IMR-90 (cell line): Measurements from ENCODE around the gene GBE1. TPM values are rescaled to one million over a fixed set of nuclear protein-coding genes. Genes with fewer than 3 reads are reported as not detected.

Experiments
- ATAC-seq: fragments of 200-7000 bp; cut with Tn5 transposase; 2 replicates; pipeline ENCODE4 v1.9.1; 2020; ENCODE audit warnings: low read depth, mild to moderate bottlenecking, moderate library complexity
- BruUV-seq: library from RNA; stranded (reverse); fragments of 400-500 nt; replicated peaks from 2 replicates; lab custom pipeline; 2021; lab: Mats Ljungman, UMichigan
- CTCF ChIA-PET: fragments of 300-600 bp; formaldehyde crosslinking; extraction: SDS; loops from one replicate; lab custom pipeline; 2021; ENCODE audit warnings: antibody characterized with exemption; lab: Yijun Ruan, JAX
- POLR2A ChIA-PET: fragments of 300-600 bp; sonication (Branson Sonifier 250); formaldehyde crosslinking; loops from one replicate; lab custom pipeline; 2022; ENCODE audit warnings: antibody characterized with exemption; ENCODE audit not compliant: unreplicated experiment; lab: Charles Lee
- DNase-seq: peaks from one replicate; pipeline ENCODE4 v3.0.0; 2013
- H2AFZ ChIP-seq: replicated peaks from 2 replicates; pipeline ENCODE3; 2013; ENCODE audit warnings: low read length, mild to moderate bottlenecking; ENCODE audit not compliant: poor library complexity
- H2AK5ac ChIP-seq: 2 replicates; pipeline ENCODE4 v1.6.1; 2013; ENCODE audit warnings: low read depth, low read length, inconsistent platforms
- H2AK9ac ChIP-seq: replicated peaks from 2 replicates; pipeline ENCODE3; 2013; ENCODE audit warnings: mild to moderate bottlenecking, low read depth, low read length, moderate library complexity; ENCODE audit not compliant: poor library complexity
- H2BK120ac ChIP-seq: 2 replicates; pipeline ENCODE4 v1.6.1; 2013; ENCODE audit warnings: low read depth, low read length, inconsistent platforms
- H2BK15ac ChIP-seq: 3 replicates; pipeline ENCODE4 v1.6.1; 2013; ENCODE audit warnings: low read depth, low read length, inconsistent platforms
- H2BK20ac ChIP-seq: 2 replicates; pipeline ENCODE4 v1.6.1; 2013; ENCODE audit warnings: low read depth, mild to moderate bottlenecking, inconsistent platforms, low read length, moderate library complexity
- H2BK5ac ChIP-seq: 2 replicates; pipeline ENCODE4 v1.6.1; 2013; ENCODE audit warnings: mild to moderate bottlenecking, low read depth, low read length, inconsistent platforms; ENCODE audit not compliant: poor library complexity, severe bottlenecking
- H3K14ac ChIP-seq: replicated peaks from 2 replicates; pipeline ENCODE4 v1.6.1; 2013; ENCODE audit warnings: low read depth, low read length, inconsistent platforms
- H3K18ac ChIP-seq: 2 replicates; pipeline ENCODE4 v1.6.1; 2013; ENCODE audit warnings: low read depth, low read length, control low read depth
- H3K23ac ChIP-seq: 2 replicates; pipeline ENCODE4 v1.6.1; 2013; ENCODE audit warnings: low read depth, low read length, inconsistent platforms
- H3K27ac ChIP-seq: 2 replicates; pipeline ENCODE4 v1.5.1; 2013; ENCODE audit warnings: mild to moderate bottlenecking, control low read depth, low read length; ENCODE audit not compliant: insufficient read depth
- H3K27me3 ChIP-seq: 2 replicates; pipeline ENCODE4 v1.6.1; 2013; ENCODE audit warnings: low read length; ENCODE audit not compliant: control insufficient read depth, insufficient read depth
- H3K36me3 ChIP-seq: 2 replicates; pipeline ENCODE4 v1.6.1; 2013; ENCODE audit warnings: low read length, mixed read lengths; ENCODE audit not compliant: control insufficient read depth, insufficient read depth
- H3K4ac ChIP-seq: 2 replicates; pipeline ENCODE4 v1.6.1; 2013; ENCODE audit warnings: low read depth, low read length, inconsistent platforms
- H3K4me1 ChIP-seq: 2 replicates; pipeline ENCODE4 v1.6.1; 2013; ENCODE audit warnings: low read length, mixed read lengths; ENCODE audit not compliant: control insufficient read depth, insufficient read depth
- H3K4me2 ChIP-seq: 2 replicates; pipeline ENCODE4 v1.6.1; 2013; ENCODE audit warnings: low read depth, mild to moderate bottlenecking, control low read depth, low read length, moderate library complexity
- H3K4me3 ChIP-seq: 2 replicates; pipeline ENCODE4 v1.5.1; 2013; ENCODE audit warnings: low read depth, mild to moderate bottlenecking, control low read depth, low read length, moderate library complexity; ENCODE audit not compliant: insufficient read depth
- H3K56ac ChIP-seq: 2 replicates; pipeline ENCODE4 v1.6.1; 2013; ENCODE audit warnings: low read length, inconsistent platforms; ENCODE audit not compliant: insufficient read depth; ENCODE audit errors: extremely low read depth
- H3K79me1 ChIP-seq, 2 experiments: 2 replicates each; pipeline ENCODE4 v1.6.1; 2013; ENCODE audit warnings: low read length in 2 of 2, inconsistent platforms in 1 of 2, low read depth in 1 of 2
- H3K9ac ChIP-seq: 2 replicates; pipeline ENCODE4 v1.6.1; 2013; ENCODE audit warnings: low read depth, low read length, control low read depth
- H3K9me1 ChIP-seq: 2 replicates; pipeline ENCODE4 v1.6.1; 2013; ENCODE audit warnings: low read length, inconsistent platforms; ENCODE audit not compliant: insufficient read depth
- H3K9me3 ChIP-seq: 2 replicates; pipeline ENCODE4 v1.6.1; 2013; ENCODE audit warnings: low read length; ENCODE audit not compliant: control insufficient read depth, insufficient read depth
- H4K20me1 ChIP-seq: 2 replicates; pipeline ENCODE4 v1.6.1; 2013; ENCODE audit warnings: low read length, inconsistent platforms; ENCODE audit not compliant: insufficient read depth
- H4K5ac ChIP-seq: 2 replicates; pipeline ENCODE4 v1.6.1; 2013; ENCODE audit warnings: mild to moderate bottlenecking, low read depth, low read length, control low read depth
- H4K8ac ChIP-seq, 2 experiments: 2 replicates each; pipeline ENCODE4 v1.6.1; 2013; ENCODE audit warnings: low read depth in 2 of 2, low read length in 2 of 2, control low read depth in 1 of 2, inconsistent platforms in 1 of 2
- H4K91ac ChIP-seq: 2 replicates; pipeline ENCODE4 v1.6.1; 2013; ENCODE audit warnings: low read depth, low read length, inconsistent platforms; ENCODE audit not compliant: insufficient read depth
- BHLHE40 ChIP-seq: fragments of 150-350 bp; IDR thresholded peaks from 2 replicates; pipeline ENCODE4 v1.6.1; 2016; ENCODE audit warnings: mild to moderate bottlenecking, low read depth, low read length
- CEBPB ChIP-seq: IDR thresholded peaks from 2 replicates; pipeline ENCODE4 v1.6.1; 2012; ENCODE audit warnings: low read depth, low read length, improper control_type of control experiment
- CHD1 ChIP-seq: IDR thresholded peaks from 2 replicates; pipeline ENCODE4 v1.6.1; 2012; ENCODE audit warnings: low read depth, low read length, improper control_type of control experiment
- FOS ChIP-seq: fragments of 150-350 bp; IDR thresholded peaks from 2 replicates; pipeline ENCODE4 v1.6.1; 2016; ENCODE audit warnings: low read depth, low read length
- MAFK ChIP-seq: IDR thresholded peaks from 2 replicates; pipeline ENCODE4 v1.6.1; 2012; ENCODE audit warnings: low read depth, low read length, improper control_type of control experiment
- MAZ ChIP-seq: IDR thresholded peaks from 2 replicates; pipeline ENCODE4 v1.6.1; 2012; ENCODE audit warnings: low read depth, mild to moderate bottlenecking, low read length, improper control_type of control experiment, moderate library complexity, borderline replicate concordance
- MXI1 ChIP-seq: IDR thresholded peaks from 2 replicates; pipeline ENCODE4 v1.6.1; 2012; ENCODE audit warnings: low read depth, mild to moderate bottlenecking, low read length, moderate library complexity, borderline replicate concordance
- NFE2L2 ChIP-seq: fragments of 150-350 bp; IDR thresholded peaks from 2 replicates; pipeline ENCODE4 v1.6.1; 2016; ENCODE audit warnings: low read depth, mild to moderate bottlenecking, low read length
- POLR2A ChIP-seq: IDR thresholded peaks from 2 replicates; pipeline ENCODE4 v1.6.1; 2012; ENCODE audit warnings: mild to moderate bottlenecking, low read depth, low read length
- RAD21 ChIP-seq: IDR thresholded peaks from 2 replicates; pipeline ENCODE4 v1.6.1; 2012; ENCODE audit warnings: low read length, improper control_type of control experiment
- RCOR1 ChIP-seq: IDR thresholded peaks from 2 replicates; pipeline ENCODE4 v1.6.1; 2012; ENCODE audit warnings: mild to moderate bottlenecking, low read length, improper control_type of control experiment; ENCODE audit not compliant: insufficient replicate concordance
- RFX5 ChIP-seq: IDR thresholded peaks from 2 replicates; pipeline ENCODE4 v1.8.0; 2012; ENCODE audit warnings: low read depth, mild to moderate bottlenecking, low read length, moderate library complexity
- SMC3 ChIP-seq: fragments of 150-350 bp; IDR thresholded peaks from 2 replicates; pipeline ENCODE4 v1.6.1; 2016; ENCODE audit warnings: low read depth, mild to moderate bottlenecking, antibody characterized with exemption, low read length, moderate library complexity
- WGBS, 2 experiments: methylation state at CpG; one replicate each; pipeline versions ENCODE4 v1.1.5 to v1.1.7; 2013; ENCODE audit warnings: missing lambda C conversion rate in 2 of 2; ENCODE audit not compliant: insufficient read length in 1 of 2; ENCODE audit errors: extremely low coverage in 2 of 2; 5-methylcytosine and 5-hydroxymethylcytosine counted together
- dilution Hi-C: fragments of 300-500 bp; cut with HindIII; formaldehyde crosslinking; loops from one replicate; pipeline ENCODE4 v1.14.3; 2018; ENCODE audit warnings: low sequenced_read_pairs; ENCODE audit not compliant: unreplicated experiment
- in situ Hi-C: fragments of 300-500 bp; cut with MboI; formaldehyde crosslinking; loops from 3 replicates; pipeline ENCODE4 v1.14.3; 2019; ENCODE audit warnings: low sequenced_read_pairs, inconsistent platforms, mixed read lengths
- intact Hi-C: fragments of 100-400 bp; cut with micrococcal nuclease; formaldehyde crosslinking; loops from 2 replicates; pipeline ENCODE4 v1.10.0; 2022
- polyA plus RNA-seq, 3 experiments: library from polyadenylated mRNA; depleted of rRNA; stranded (reverse); fragments of >200 nt; gene quantifications; 2 replicates each; pipeline ENCODE4 v1.2.3, GENCODE V29; 2012; ENCODE audit warnings: low replicate concordance in 1 of 3
- total RNA-seq: library from RNA; depleted of rRNA; stranded (reverse); fragments of >200 nt; gene quantifications from 2 replicates; pipeline ENCODE4 v1.2.3, GENCODE V29; 2012
- TF ChIP-seq, protein P1 (sequence below): fragments of 150-350 bp; IDR thresholded peaks from 2 replicates; pipeline ENCODE4 v1.6.1; 2017; ENCODE audit warnings: mild to moderate bottlenecking, antibody characterized with exemption, low read length, low read depth
- TF ChIP-seq, protein P2 (sequence below): conservative IDR thresholded peaks from 2 replicates; pipeline ENCODE4 v1.5.1; 2012; ENCODE audit warnings: mild to moderate bottlenecking, low read depth, low read length, improper control_type of control experiment
- TF ChIP-seq, protein P3 (sequence below): fragments of 150-350 bp; IDR thresholded peaks from 2 replicates; pipeline ENCODE4 v1.6.1; 2016; ENCODE audit warnings: low read depth, mild to moderate bottlenecking, low read length, moderate library complexity, borderline replicate concordance

Gene GBE1
- total and polyA plus RNA-seq, 2 of the 4 experiments (the other 2 are of a cell fraction) = 36.7 to 90.3 TPM

DNA sequence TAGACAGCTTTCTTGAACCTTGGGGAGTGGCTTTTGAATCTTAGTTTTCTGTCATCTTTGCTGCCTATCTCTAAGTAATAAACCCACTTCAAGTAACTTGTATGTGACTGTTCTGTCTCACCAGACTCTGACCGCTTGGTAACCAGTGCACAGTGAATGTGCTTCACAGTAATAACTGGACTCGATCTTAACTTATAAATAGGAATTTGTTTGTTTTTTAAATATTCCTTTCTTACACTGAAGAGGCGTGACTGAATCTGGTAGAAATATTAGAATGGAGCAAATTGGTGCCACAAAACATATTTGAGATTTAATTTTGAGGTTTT lies 318.0 kb downstream of the GBE1 start:
- no peak overlapping the region for H2AFZ ChIP-seq
- no CpG with 5 or more reads among the region's 3 CpGs for WGBS, 2 experiments

More for the DNA sequence above, 318.0 kb downstream of the GBE1 start:
- ChIA-PET CTCF (interaction anchor here (0.6 kb wide), 1 partner anchor 9 kb away, joined by 4 read pairs; no protein-coding TSS in a partner anchor), POLR2A (no interaction called here)
- in situ Hi-C loops (no loop called here), intact Hi-C loops (no loop called here), dilution Hi-C loops (no loop called here)
- Histone ChIP-seq H3K4me1 (no peaks in the 10 kb centered on the region), H3K4me2 (no peak overlapping the region), H3K27ac (no peak overlapping the region), H4K5ac (no peak overlapping the region), H3K9ac (no peak overlapping the region), H4K20me1 (no peaks in the 10 kb centered on the region), H2BK120ac (no peak overlapping the region), H3K14ac (no peak overlapping the region), H3K27me3 (no peaks in the 10 kb centered on the region), H3K36me3 (no peaks in the 10 kb centered on the region), H4K8ac (no peak overlapping the region), H3K4ac (no peak overlapping the region), H3K18ac (no peak overlapping the region), H2AK9ac (no peak overlapping the region), H2BK5ac (no peak overlapping the region), H3K79me1 (no peaks in the 10 kb centered on the region), H3K56ac (no peak overlapping the region), H2BK15ac (no peak overlapping the region), H3K4me3 (no peak overlapping the region), H2AK5ac (no peak overlapping the region), H3K9me3 (no peaks in the 10 kb centered on the region), H3K9me1 (no peaks in the 10 kb centered on the region), H3K23ac (no peak overlapping the region), H2BK20ac (no peak overlapping the region), H4K91ac (no peak overlapping the region)
- no peak for DNase-seq
- TF ChIP-seq BHLHE40 = no peak
- TF ChIP-seq RAD21 = no peak
- TF ChIP-seq RCOR1 = no peak
- TF ChIP-seq NFE2L2 = no peak
- no peak for TF ChIP-seq RFX5
- TF ChIP-seq, protein P1, sequence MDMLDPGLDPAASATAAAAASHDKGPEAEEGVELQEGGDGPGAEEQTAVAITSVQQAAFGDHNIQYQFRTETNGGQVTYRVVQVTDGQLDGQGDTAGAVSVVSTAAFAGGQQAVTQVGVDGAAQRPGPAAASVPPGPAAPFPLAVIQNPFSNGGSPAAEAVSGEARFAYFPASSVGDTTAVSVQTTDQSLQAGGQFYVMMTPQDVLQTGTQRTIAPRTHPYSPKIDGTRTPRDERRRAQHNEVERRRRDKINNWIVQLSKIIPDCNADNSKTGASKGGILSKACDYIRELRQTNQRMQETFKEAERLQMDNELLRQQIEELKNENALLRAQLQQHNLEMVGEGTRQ = no peak
- TF ChIP-seq CHD1 = no peak
- no peak for TF ChIP-seq MAFK
- no peak for TF ChIP-seq POLR2A
- TF ChIP-seq, protein P2, sequence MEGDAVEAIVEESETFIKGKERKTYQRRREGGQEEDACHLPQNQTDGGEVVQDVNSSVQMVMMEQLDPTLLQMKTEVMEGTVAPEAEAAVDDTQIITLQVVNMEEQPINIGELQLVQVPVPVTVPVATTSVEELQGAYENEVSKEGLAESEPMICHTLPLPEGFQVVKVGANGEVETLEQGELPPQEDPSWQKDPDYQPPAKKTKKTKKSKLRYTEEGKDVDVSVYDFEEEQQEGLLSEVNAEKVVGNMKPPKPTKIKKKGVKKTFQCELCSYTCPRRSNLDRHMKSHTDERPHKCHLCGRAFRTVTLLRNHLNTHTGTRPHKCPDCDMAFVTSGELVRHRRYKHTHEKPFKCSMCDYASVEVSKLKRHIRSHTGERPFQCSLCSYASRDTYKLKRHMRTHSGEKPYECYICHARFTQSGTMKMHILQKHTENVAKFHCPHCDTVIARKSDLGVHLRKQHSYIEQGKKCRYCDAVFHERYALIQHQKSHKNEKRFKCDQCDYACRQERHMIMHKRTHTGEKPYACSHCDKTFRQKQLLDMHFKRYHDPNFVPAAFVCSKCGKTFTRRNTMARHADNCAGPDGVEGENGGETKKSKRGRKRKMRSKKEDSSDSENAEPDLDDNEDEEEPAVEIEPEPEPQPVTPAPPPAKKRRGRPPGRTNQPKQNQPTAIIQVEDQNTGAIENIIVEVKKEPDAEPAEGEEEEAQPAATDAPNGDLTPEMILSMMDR = no peak
- no peak for TF ChIP-seq MAZ
- no peak for TF ChIP-seq CEBPB
- no peak for TF ChIP-seq MXI1
- TF ChIP-seq, protein P3, sequence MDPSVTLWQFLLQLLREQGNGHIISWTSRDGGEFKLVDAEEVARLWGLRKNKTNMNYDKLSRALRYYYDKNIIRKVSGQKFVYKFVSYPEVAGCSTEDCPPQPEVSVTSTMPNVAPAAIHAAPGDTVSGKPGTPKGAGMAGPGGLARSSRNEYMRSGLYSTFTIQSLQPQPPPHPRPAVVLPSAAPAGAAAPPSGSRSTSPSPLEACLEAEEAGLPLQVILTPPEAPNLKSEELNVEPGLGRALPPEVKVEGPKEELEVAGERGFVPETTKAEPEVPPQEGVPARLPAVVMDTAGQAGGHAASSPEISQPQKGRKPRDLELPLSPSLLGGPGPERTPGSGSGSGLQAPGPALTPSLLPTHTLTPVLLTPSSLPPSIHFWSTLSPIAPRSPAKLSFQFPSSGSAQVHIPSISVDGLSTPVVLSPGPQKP = no peak
- TF ChIP-seq SMC3 = no peak
- TF ChIP-seq FOS = no peak
- BruUV-seq = no TSS peak
- no peak for ATAC-seq
